Activated CD8-positive, alpha-beta memory T cell treated with anti-CD3 and anti-CD28 coated beads, Interleukin-2, amount 50 U/mL, for 48 hours (primary cell): ENCODE data around the gene POLR3K.
"Not testable (repeated sequence)": the region's sequence is repeated elsewhere in the genome, so short reads cannot be mapped to it uniquely, and the experiment has no call there.

Experiments used
- DNase-seq: peaks from one replicate; pipeline ENCODE4 v3.0.0-alpha.2; 2020

Gene POLR3K

DNA sequence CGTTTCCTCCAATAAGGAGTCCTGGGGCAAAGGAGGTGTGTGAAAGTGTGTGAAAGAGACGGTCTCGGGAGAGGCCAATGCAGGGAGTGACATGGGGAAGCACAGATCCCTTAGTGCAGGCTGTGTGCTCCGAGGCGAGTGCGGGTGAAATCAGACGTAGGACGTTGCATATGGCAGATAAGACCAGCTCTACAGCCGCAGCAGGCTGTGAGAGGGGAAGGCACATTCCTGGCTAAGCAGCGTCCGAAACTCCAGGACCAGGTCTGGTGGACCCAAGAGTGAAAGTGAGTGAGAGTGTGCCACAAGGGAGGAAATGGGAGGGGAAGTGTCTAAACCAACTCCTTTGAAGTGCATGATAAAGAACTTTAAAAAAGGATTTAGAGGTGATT is 11.3 kb downstream of the POLR3K start:
- no peak for DNase-seq

DNA sequence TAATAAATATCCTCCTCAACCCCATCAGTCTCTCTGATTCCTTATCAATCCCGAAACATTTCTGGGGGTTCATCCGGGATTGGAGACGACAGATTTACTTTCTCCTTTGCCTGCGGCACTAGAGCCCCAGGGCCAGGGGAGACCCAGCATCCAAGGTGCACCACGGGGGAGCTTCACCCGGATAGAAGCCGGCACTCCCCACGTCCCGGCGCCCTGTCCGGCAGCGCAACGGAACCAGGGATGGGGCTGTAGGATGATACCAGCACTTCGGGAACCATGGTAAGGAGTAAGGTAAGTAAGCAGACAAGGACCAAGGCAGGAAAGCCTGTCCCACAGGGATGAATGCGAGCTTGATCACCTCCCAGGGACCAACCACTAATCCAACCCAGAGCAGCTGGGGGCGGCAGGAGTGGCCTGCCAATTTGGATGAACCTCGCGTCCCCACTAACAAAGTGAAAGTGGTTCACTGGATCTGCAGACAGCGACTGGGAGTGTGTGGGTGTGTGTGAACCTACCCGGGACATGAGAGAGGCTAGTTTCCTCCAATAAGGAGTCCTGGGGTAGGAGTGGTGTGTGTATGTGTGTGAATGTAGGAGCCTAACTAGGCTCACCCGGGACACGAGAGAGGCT is 11.9 kb downstream of the POLR3K start:
- DNase-seq, result no peak

- DNase-seq, result peak; percentile 64
Measured at GRCh38 chr16:38941-39892, 14.2 kb downstream of the POLR3K start.

DNA sequence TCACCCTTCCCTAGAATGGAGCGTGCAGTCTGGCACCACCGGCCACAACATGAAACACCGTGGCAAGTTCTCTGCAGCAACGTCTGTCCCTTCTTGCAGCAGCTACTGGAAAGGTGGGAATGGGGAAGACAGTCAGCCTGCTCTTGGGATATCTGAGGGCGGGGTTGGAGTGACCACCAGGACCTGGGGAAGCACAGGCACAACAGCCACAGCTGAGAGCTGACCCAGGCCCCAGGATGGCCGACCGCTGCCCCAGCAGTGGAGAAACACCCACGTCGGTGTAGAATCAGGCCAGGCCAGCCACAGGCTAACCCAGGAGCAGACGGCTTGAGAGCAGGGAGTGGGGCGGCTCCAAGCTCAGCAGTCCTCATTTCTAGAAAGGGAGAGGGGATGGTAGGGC is 15.2 kb downstream of the POLR3K start:
- DNase-seq, result not testable (repeated sequence)

GRCh38 chr16:37511-37910 is 15.9 kb downstream of the POLR3K start:
- no peak for DNase-seq

- no peak for DNase-seq
Measured at GRCh38 chr16:36336-36984, 16.9 kb downstream of the POLR3K start.

- DNase-seq, result no peak
Measured at GRCh38 chr16:35678-36305, 17.6 kb downstream of the POLR3K start.

- DNase-seq, result no peak
Measured at GRCh38 chr16:35011-35677, 18.3 kb downstream of the POLR3K start.

GRCh38 chr16:34648-34987 is 18.8 kb downstream of the POLR3K start:
- DNase-seq, result no peak

GRCh38 chr16:33877-34647 is 19.3 kb downstream of the POLR3K start:
- no peak for DNase-seq

DNA sequence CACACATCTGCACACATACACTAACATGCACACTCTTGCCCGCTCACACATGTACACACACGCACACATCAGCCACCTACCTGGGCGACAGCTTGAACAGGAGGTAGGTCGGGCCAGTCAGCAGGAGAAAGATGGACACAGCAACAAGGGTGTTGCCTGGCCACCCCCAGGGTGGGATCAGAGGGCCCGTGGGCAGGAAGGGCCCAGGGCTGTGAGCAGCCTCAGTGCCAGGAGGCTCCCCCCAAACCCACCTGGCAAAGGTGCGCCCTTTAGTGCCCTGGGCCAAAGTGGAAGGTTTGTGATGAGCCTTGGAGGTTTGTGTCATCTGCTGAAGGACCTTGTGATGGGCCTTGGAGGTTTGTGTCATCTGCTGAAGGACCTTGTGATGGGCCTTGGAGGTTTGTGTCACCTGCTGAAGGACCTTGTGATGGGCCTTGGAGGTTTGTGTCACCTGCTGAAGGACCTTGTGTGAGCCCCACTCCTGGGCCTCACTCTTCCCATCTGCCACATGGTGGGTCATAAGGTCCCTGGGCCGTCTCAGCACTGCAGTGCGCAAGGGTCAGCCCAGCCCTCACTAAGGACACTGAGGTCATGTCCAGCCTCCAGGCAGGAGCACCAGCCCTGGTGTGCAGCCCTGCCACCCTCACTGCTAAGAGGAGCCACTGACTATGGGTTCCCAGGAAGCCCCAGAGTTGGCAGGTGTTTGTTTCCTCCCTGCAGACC is 20.1 kb downstream of the POLR3K start:
- DNase-seq, result not testable (repeated sequence)

DNA sequence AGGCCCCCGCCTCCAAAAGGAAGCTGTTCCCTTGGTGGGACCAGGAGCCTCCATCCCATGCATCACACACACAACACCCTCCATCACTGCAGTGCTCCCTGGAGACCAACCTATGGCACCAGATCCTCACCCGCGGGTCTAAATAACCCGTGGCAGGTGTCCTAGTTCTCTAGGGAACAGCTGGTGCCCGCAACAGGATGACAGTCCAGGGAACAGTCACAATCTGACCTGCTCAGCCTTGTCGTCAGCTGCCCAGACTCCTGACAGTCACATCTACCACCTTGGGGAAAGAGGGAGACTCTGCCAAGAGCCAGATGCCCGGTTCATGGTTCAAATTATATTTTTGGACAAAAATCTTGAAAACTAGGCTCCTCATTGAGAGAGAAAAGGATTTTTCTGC is 22.8 kb downstream of the POLR3K start:
- not testable (repeated sequence) for DNase-seq

- DNase-seq, result not testable (repeated sequence)
Measured at GRCh38 chr16:25926-26348, 27.5 kb downstream of the POLR3K start.

DNA sequence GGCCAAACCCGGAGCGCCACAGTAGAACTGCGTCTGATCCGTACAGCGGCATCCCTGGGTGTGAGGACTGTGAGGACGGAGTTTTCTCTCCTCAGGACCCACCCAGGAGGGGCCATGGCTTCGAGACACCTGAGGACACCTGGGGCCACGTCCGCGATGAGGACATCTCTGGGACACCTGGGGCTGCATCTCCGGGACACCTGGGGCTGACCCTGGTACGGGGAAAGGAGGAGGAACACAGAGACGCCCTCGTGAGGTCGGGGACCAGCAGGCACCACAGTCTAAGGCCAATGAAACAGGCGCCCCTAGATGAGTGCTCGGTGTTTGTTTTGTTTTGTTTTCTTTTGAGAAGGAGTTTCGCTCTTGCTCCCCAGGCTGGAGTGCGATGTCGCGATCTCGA is 29.3 kb downstream of the POLR3K start:
- DNase-seq, result not testable (repeated sequence)

- DNase-seq, result not testable (repeated sequence)
Measured at GRCh38 chr16:20886-21285, 32.5 kb downstream of the POLR3K start.

GRCh38 chr16:17062-17765 is 36.2 kb downstream of the POLR3K start:
- not testable (repeated sequence) for DNase-seq

DNA sequence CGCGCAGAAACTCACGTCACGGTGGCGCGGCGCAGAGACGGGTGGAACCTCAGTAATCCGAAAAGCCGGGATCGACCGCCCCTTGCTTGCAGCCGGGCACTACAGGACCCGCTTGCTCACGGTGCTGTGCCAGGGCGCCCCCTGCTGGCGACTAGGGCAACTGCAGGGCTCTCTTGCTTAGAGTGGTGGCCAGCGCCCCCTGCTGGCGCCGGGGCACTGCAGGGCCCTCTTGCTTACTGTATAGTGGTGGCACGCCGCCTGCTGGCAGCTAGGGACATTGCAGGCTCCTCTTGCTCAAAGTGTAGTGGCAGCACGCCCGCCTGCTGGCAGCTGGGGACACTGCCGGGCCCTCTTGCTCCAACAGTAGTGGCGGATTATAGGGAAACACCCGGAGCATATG is 42.6 kb downstream of the POLR3K start:
- DNase-seq, result peak; percentile 93

- peak; percentile 70 for DNase-seq
Measured at GRCh38 chr16:9903-10665, 43.3 kb downstream of the POLR3K start.
